HG03039 (cell line): ENCODE measurements around the gene TSHZ2.

ENCODE experiments used
- ATAC-seq: cut with Tn5 transposase; IDR thresholded peaks from one replicate; pipeline ENCODE4 v1.9.1; 2021; ENCODE audit warnings: mild to moderate bottlenecking, moderate library complexity; ENCODE audit not compliant: unreplicated experiment

TSHZ2 gene

GRCh38 chr20:53331151-53331973 is 359.2 kb downstream of the TSHZ2 start:
- ATAC-seq, result no peak

GRCh38 chr20:53332022-53332837 is 360.1 kb downstream of the TSHZ2 start:
- ATAC-seq, result no peak

GRCh38 chr20:53334861-53335260 is 362.7 kb downstream of the TSHZ2 start:
- ATAC-seq, result no peak

- no peak for ATAC-seq
Observed at GRCh38 chr20:53335555-53335954, 363.4 kb downstream of the TSHZ2 start.

- ATAC-seq, result no peak
Observed at GRCh38 chr20:53336892-53337291, 364.7 kb downstream of the TSHZ2 start.

GRCh38 chr20:53337390-53338101 is 365.4 kb downstream of the TSHZ2 start:
- ATAC-seq, result no peak

- no peak for ATAC-seq
Observed at GRCh38 chr20:53338716-53339115, 366.6 kb downstream of the TSHZ2 start.

GRCh38 chr20:53342429-53342828 is 370.3 kb downstream of the TSHZ2 start:
- no peak for ATAC-seq

GRCh38 chr20:53343448-53343847 is 371.3 kb downstream of the TSHZ2 start:
- no peak for ATAC-seq

- ATAC-seq, result no peak
Observed at GRCh38 chr20:53344891-53345290, 372.7 kb downstream of the TSHZ2 start.

- no peak for ATAC-seq
Observed at GRCh38 chr20:53345536-53346334, 373.6 kb downstream of the TSHZ2 start.

GRCh38 chr20:53346335-53346648 is 374.1 kb downstream of the TSHZ2 start:
- no peak for ATAC-seq

- no peak for ATAC-seq
Observed at GRCh38 chr20:53349730-53350129, 377.6 kb downstream of the TSHZ2 start.

GRCh38 chr20:53352727-53353440 is 380.7 kb downstream of the TSHZ2 start:
- ATAC-seq, result no peak

- no peak for ATAC-seq
Observed at GRCh38 chr20:53354314-53354713, 382.2 kb downstream of the TSHZ2 start.

GRCh38 chr20:53355790-53356189 is 383.6 kb downstream of the TSHZ2 start:
- ATAC-seq, result no peak

GRCh38 chr20:53359425-53359824 is 387.3 kb downstream of the TSHZ2 start:
- ATAC-seq, result no peak

GRCh38 chr20:53360852-53361251 is 388.7 kb downstream of the TSHZ2 start:
- no peak for ATAC-seq

- no peak for ATAC-seq
Observed at GRCh38 chr20:53362736-53363135, 390.6 kb downstream of the TSHZ2 start.

- no peak for ATAC-seq
Observed at GRCh38 chr20:53364646-53365045, 392.5 kb downstream of the TSHZ2 start.
